SHP77 (cell line): Measurements from ENCODE around the gene MDH1B.
A peak's percentile ranks its signal among the peaks of the same experiment; 100 is the strongest.
"Not testable (repeated sequence)": the region's sequence is repeated elsewhere in the genome, so short reads cannot be mapped to it uniquely, and the experiment has no call there.

Experiments used
- DNase-seq, 2 experiments: peaks; one replicate each; lab custom pipeline; 2025; lab: John Stamatoyannopoulos, UW

MDH1B gene

GRCh38 chr2:206766057-206766930 is 1.2 kb upstream of the MDH1B start:
- DNase-seq: no peak

- DNase-seq: peak in 1 of 2 experiments; percentile 1
These were observed 371 bp downstream of the MDH1B start for GRCh38 chr2:206764673-206765241.

DNA sequence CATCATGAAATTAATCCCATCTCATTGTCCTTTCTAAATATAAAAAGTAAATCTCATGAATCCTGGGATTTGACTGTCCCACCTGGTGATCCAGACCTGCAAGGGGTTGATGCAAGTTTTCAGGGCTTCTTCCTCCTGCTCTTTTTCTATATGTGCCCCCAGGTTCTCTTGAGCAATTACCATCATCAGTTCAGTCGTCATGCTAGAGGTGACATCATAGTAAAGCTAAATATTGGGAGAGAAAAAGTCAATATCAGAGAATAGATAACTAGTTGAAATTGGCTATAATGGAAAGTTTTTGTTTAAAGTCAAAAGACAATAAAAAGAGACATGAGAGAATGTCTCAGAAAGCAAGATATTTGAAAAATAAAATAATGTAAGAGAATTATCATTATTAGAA is 8.3 kb downstream of the MDH1B start:
- no peak for DNase-seq

DNA sequence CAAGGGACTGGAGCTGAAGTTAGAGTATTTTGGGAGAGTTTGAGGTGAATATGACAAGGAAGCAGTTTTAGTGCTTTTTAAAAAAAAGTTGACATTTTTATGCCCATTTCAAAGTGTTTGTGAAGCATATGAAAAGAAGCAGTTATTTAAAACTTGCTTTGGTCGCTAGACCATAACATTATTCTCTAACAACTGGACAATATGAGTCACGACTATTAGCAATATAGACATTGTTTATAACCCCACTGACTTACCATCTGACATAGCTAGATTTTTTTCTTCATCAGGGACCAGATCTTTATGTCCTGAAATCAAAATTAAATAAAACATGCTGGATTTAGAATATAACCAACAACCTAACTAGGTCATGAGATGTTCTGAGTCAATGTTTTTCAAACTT is 24.3 kb downstream of the MDH1B start:
- DNase-seq: no peak

DNA sequence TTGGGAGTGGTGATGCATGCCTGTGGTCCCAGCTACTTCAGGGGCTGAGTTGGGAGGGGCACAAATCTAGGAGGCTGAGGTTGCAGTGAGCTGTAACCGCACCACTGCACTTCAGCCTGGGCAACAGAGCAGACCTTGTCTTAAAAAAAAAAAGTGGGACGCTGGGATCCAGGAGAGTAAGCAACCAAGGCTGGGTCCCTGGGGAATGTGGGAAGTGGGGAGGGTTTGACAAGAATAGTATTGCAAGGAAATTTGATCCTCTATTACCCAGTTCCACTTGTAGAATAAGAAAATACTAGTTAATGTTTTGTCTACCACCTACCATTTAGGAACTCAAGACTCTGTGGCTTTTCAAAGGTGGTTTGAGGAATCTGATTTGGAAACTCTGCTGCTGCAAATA is 25.9 kb downstream of the MDH1B start:
- DNase-seq: no peak

DNA sequence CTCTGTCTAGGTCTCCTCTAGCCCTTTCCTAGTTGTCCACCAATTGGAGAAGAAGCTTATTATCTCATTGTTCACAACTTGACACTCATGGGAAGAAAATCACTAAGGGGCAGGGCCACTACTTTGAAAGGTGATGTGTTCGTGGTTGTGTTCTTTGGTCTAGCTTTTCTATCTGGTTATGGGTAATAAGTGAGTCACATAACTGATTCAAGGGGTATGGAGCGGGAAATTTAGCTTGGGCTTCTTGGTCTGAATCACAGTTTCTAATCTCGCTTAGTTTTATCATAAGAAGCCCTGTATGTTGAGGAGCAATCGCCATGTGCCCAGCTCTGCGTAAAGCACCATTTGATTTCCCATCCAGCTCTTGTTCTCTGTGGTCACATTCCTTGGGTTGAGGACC is 28.2 kb downstream of the MDH1B start:
- DNase-seq: no peak

DNA sequence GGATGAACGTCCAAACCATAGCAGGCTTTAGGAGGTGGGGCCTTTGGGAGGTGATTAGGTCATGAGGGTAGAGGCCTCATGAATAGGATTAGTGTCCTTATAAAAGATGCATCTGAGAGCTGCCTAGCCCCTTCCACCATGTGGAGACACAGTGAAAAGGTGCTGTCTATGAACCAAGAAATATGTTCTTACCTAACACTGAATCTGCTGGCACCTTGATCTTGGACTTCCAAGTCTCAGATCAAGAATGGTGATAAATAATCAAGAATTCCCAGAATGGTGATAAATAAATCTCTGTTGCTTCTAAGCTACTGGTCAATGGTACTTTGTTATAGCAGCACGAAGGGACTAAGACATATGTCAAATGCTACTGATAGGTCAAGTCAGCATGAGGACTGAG is 31.8 kb downstream of the MDH1B start:
- DNase-seq: no peak

- no peak for DNase-seq
These were observed 36.6 kb downstream of the MDH1B start for GRCh38 chr2:206728277-206729199.

- DNase-seq: no peak
These were observed 37.8 kb downstream of the MDH1B start for GRCh38 chr2:206727287-206727686.

DNA sequence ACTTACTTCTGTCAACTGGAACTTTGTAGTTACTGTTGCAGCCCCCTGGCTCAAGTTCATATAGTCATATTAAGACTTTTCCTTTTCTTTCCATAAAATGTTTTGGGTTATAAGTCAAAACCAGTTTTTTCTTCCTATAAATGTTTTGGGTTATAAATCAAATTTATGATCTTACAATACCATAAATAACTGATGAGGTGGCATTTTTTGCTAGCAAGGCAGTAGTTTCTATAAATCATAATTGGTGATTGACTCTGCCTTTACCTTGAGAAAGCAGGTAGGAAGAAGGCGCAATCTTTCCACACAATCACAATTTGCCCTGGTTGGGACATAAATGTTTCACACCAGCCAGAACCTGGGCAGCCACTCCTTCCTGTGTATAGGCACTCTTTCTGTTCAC is 41.8 kb downstream of the MDH1B start:
- no peak for DNase-seq

DNA sequence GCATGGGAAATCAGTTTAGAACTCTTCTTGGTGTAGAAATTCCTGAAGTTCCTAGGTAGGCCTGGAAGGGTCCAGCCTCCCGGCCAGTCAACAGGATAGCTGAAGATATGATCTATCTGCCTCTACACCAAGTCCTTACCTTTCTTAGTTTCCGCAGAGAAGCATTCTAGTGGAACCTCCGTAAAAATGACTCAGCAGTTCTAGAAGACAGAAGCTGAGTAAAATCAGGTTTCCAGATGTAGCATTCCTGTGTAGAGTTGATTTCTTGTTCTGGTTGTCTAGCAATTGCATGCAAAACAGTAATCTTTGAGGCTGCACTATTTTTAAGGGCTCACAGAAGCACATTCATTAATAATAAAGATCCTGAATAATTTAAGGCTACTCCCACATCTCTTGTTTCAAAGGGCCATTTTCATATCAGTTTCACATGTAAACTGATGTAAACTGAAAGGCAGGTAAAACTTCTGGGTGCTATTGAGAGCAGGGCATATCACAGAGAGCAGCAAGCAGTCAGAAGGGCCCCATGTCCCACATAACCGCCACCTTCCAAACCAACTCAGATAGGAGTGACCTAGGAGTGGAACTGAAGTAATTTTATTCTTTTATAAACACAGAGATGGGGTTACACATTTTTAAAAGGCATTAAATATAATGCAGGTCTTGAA is 43.7 kb downstream of the MDH1B start:
- no peak for DNase-seq

DNA sequence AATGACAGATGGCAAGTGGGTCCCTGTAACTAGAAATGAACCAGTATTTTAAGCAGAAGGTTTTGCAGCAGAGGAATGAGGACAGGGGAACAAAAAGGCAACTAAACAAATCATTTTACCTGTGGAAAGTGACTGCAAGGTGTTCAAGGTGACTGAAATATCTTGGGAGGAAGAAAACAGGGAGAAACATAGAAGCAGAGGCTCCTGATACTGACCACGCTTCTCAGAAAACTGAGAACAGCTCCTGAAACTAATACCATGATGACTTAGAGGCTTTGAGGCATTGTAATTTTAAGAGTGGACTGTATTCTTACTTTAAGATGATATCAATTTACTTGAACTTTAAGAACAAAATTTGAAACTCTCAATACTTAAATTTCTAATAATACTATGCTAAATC is 46.8 kb downstream of the MDH1B start, which contains the start of gene DYTN:
DYTN (minus strand) TSS at position 101 of the 400 bp plus-strand sequence. CDS start 117 bp downstream, outside the sequence.
- DNase-seq: no peak

- no peak for DNase-seq
These were observed 48.5 kb downstream of the MDH1B start for GRCh38 chr2:206716623-206717022.

DNA sequence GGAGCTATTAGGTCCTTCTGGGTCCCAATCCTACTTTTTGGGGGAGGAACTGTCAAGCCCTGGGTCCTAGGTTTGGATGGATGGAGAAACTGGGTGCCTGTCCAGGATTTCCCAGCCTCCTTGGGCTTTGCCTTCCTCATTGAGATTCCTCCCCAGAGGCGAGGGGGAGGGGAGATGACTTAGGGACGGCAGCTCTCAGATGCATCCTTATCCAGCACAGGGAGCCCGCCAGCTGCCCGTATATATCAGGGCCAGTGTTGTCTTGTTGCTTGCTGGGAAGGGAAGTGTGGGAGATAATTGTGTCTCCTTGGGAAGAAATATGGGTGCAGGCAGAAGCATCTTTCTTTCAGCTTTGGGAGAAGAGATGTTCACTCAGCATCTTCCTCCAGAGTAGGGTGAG is 49.9 kb downstream of the MDH1B start:
- not testable (repeated sequence) for DNase-seq

GRCh38 chr2:206713746-206714145 is 51.4 kb downstream of the MDH1B start:
- no peak for DNase-seq

DNA sequence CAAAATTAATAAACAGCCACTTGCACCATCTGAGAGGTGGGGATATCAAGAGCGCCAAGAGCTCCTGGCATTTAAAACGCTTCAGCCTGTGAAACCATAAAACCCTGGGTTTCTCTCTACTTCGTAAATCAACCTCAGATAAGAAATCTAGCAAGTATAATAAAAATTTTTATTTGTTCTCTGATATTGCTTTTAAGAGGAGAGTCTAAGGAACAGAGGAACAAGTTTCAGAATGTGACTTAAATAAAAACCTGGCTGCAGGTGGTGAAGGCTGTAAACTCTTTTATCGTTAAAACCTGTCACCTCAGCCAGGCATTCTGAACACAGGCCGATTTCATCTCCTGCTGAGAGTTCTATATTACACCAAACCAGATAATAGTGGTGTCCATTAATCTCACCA is 56.8 kb downstream of the MDH1B start:
- DNase-seq: no peak

DNA sequence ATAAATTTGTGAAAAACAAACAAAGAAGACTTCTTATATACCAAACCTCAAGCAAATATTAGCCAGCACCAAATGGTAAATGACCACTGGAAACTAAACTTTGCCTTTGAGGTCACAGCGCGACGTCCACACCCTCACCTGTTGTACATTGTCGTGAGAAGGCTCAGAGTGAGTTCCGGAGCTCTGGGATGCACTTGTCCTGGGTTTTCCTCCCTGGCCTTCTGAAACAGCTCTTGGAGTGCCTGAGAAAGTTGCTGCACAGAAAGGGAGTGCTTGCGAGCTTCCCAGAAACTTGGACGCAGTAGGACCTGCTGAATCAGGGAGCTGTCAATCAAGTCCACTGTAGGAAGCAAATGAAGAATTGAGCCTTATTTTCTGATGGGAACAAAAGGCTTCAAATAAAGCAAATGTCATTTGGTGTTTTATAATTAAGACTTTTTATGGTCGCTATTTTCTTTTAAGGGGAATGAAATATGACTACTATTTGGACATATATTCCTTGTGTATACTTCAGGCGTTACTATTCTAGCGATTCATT is 57.9 kb downstream of the MDH1B start:
- DNase-seq: no peak

DNA sequence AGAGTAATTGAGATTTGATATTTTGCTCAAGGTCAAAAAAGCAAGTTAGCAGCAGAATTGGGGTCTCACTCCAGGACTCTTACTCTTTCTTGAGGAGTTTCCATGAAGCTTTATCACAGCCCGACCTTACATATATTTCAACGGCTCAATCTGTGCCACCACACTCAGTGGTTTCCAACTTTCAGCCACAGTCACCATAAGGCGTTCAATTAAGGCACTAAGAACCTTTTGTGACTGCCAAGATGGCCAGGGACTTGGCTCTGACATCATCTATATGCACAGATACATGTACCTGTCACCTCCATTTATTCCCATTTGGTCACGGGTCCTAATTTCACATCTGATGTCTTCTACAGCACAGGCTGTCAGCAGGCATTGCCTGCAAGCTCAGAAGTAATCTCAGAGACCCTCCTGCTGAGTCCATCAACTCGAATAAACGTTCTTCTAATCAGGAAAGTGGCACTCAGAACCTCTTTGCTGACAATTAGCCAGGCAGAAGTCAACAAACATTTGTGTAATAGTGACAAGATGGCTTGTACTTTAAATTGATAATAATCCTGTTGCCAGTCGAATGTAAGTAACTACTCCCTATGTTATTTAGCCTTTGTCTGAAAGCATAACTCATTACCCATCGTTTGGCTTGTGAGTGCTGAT is 63.0 kb downstream of the MDH1B start:
- no peak for DNase-seq

DNA sequence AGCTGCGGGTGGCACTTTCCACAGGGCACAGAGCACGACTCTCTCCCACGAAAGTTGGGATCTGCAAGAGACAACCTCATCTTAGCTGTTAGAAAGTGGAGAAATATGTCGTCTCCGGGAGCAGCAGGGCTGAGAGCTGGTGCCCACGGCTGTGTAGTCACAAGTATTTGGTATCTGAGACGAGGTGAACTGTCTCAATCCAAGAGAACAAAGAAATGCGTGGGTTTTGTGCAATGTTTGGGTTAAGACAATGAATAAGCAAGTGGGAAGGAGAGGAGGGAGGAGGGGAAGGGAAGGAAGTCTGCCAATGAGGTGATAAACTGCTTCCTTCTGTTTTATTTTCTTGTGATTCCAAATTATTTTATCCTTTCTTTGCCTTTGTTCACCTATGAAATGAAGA is 65.0 kb downstream of the MDH1B start:
- DNase-seq: no peak

- no peak for DNase-seq
These were observed 66.3 kb downstream of the MDH1B start for GRCh38 chr2:206698811-206699210.

- DNase-seq: no peak
These were observed 68.2 kb downstream of the MDH1B start for GRCh38 chr2:206696910-206697309.
